HG03159 (cell line): ENCODE measurements around the gene TMEM61.
"Not testable (repeated sequence)": the region's sequence is repeated elsewhere in the genome, so short reads cannot be mapped to it uniquely, and the experiment has no call there.

Experiments used
- ATAC-seq: cut with Tn5 transposase; IDR thresholded peaks from one replicate; pipeline ENCODE4 v1.9.1; 2021; ENCODE audit warnings: mild to moderate bottlenecking, moderate library complexity; ENCODE audit not compliant: unreplicated experiment

TMEM61 gene

GRCh38 chr1:54998677-54999076 lies 18.2 kb downstream of the TMEM61 start, which contains the start of gene BSND:
Gene BSND, plus strand, starts transcription at chr1:54998933. Its CDS starts 254 bp downstream, at chr1:54999187.
- ATAC-seq = no peak

GRCh38 chr1:55000110-55001085 lies 20.0 kb downstream of the TMEM61 start:
- no peak for ATAC-seq

GRCh38 chr1:55001311-55001710 lies 20.9 kb downstream of the TMEM61 start:
- ATAC-seq = no peak

- ATAC-seq = no peak
Measured at GRCh38 chr1:55002686-55003085, 22.3 kb downstream of the TMEM61 start.

GRCh38 chr1:55005351-55006140 lies 25.1 kb downstream of the TMEM61 start:
- ATAC-seq = no peak

- no peak for ATAC-seq
Measured at GRCh38 chr1:55006931-55007330, 26.5 kb downstream of the TMEM61 start.

GRCh38 chr1:55007625-55008024 lies 27.2 kb downstream of the TMEM61 start:
- ATAC-seq = no peak

GRCh38 chr1:55010194-55010886 lies 29.9 kb downstream of the TMEM61 start:
- no peak for ATAC-seq

- ATAC-seq = no peak
Measured at GRCh38 chr1:55010887-55011217, 30.4 kb downstream of the TMEM61 start.

- ATAC-seq = no peak
Measured at GRCh38 chr1:55012661-55013060, 32.2 kb downstream of the TMEM61 start.

- ATAC-seq = no peak
Measured at GRCh38 chr1:55015123-55015522, 34.7 kb downstream of the TMEM61 start.

- ATAC-seq = no peak
Measured at GRCh38 chr1:55015731-55016620, 35.5 kb downstream of the TMEM61 start.

GRCh38 chr1:55018395-55018794 lies 38.0 kb downstream of the TMEM61 start:
- ATAC-seq = no peak

GRCh38 chr1:55021942-55022546 lies 41.6 kb downstream of the TMEM61 start:
- ATAC-seq = peak; percentile 81

GRCh38 chr1:55024163-55024562 lies 43.7 kb downstream of the TMEM61 start:
- not testable (repeated sequence) for ATAC-seq

- ATAC-seq = not testable (repeated sequence)
Measured at GRCh38 chr1:55026682-55027081, 46.3 kb downstream of the TMEM61 start.

- not testable (repeated sequence) for ATAC-seq
Measured at GRCh38 chr1:55031098-55031497, 50.7 kb downstream of the TMEM61 start.

GRCh38 chr1:55033265-55033614 lies 52.8 kb downstream of the TMEM61 start:
- ATAC-seq = no peak

- no peak for ATAC-seq
Measured at GRCh38 chr1:55034476-55035133, 54.2 kb downstream of the TMEM61 start.
